Upper lobe of left lung (tissue), 6 donors: ENCODE results near the gene CNN1. TPM values are rescaled to one million over a fixed set of nuclear protein-coding genes. Genes with fewer than 3 reads are reported as not detected.
A peak's percentile ranks its signal among the peaks of the same experiment; 100 is the strongest.

ENCODE experiments used
- ATAC-seq, 2 donors: fragments of 200-7000 bp; cut with Tn5 transposase; one replicate each; pipeline ENCODE4 v1.9.1; 2022; ENCODE audit warnings: mild to moderate bottlenecking in 2 of 2, moderate library complexity in 2 of 2; ENCODE audit not compliant: low FRiP score in 2 of 2
- DNase-seq, 2 donors: peaks; one replicate each; pipeline ENCODE4 v3.0.0-alpha.2; 2019 to 2020
- H3K27ac ChIP-seq, 4 donors: fragments of 200-600 bp; sonication (generic); one replicate each; pipeline ENCODE4 v1.5.1; 2016 to 2019
- H3K27me3 ChIP-seq, 4 donors: fragments of 200-600 bp; sonication (generic); one replicate each; pipeline ENCODE4 v1.5.1; 2017 to 2019
- H3K36me3 ChIP-seq, 4 donors: fragments of 200-600 bp; sonication (generic); one replicate each; pipeline ENCODE4 v1.5.1; 2016 to 2019
- H3K4me1 ChIP-seq, 4 donors: fragments of 200-600 bp; sonication (generic); one replicate each; pipeline ENCODE4 v1.5.1; 2018 to 2019
- H3K4me3 ChIP-seq, 4 donors: fragments of 200-600 bp; sonication (generic); one replicate each; pipeline ENCODE4 v1.5.1; 2017 to 2019; ENCODE audit warnings: mild to moderate bottlenecking in 2 of 4, moderate library complexity in 1 of 4
- H3K9me3 ChIP-seq, 4 donors: fragments of 200-600 bp; sonication (generic); one replicate each; pipeline ENCODE4 v1.5.1; 2018 to 2019
- EP300 ChIP-seq, 4 donors: sonication (generic); formaldehyde crosslinking; IDR thresholded peaks; one replicate each; pipeline ENCODE4 v1.5.1; 2017; ENCODE audit warnings: antibody characterized with exemption in 4 of 4, control low read depth in 2 of 4
- POLR2A ChIP-seq, 4 donors: fragments of 450-650 bp; IDR thresholded peaks; one replicate each; pipeline ENCODE4 v1.5.1; 2016 to 2017; ENCODE audit warnings: antibody characterized with exemption in 4 of 4, mild to moderate bottlenecking in 2 of 4
- POLR2AphosphoS5 ChIP-seq, 2 donors: sonication (generic); formaldehyde crosslinking; IDR thresholded peaks; one replicate each; pipeline ENCODE4 v1.5.1; 2017; ENCODE audit warnings: antibody characterized with exemption in 2 of 2
- WGBS, 2 donors: methylation state at CpG; one replicate each; pipeline ENCODE4 v1.1.5; 2017 to 2018; 5-methylcytosine and 5-hydroxymethylcytosine counted together
- total RNA-seq, 6 donors: library from RNA; depleted of rRNA in 4 of 6; stranded (reverse); fragments of >200 nt in 4 of 6; gene quantifications; one replicate each; pipeline versions ENCODE4 v1.1.0 to v1.2.1, GENCODE V29; 2016 to 2021
- TF ChIP-seq, protein P1 (sequence below), 6 experiments: fragments of 450-650 bp in 4 of 6; fragments of 200-600 bp in 2 of 6; sonication (generic) in 2 of 6; IDR thresholded peaks; one replicate each; pipeline ENCODE4 v1.5.1; 2016 to 2019; ENCODE audit warnings: antibody characterized with exemption in 6 of 6
- donor health status: DM: no; HTN: no; CAD: no; lungs with moderate emphysema.
- donor health status: DM: no; HTN: yes; CAD: no; lungs with severe emphysema.

Gene CNN1
- total RNA-seq = 10 to 100 TPM in 5 of 6 donors, 1 to 10 TPM in 1; 3.1 to 47.9 (median 20.7) TPM

DNA sequence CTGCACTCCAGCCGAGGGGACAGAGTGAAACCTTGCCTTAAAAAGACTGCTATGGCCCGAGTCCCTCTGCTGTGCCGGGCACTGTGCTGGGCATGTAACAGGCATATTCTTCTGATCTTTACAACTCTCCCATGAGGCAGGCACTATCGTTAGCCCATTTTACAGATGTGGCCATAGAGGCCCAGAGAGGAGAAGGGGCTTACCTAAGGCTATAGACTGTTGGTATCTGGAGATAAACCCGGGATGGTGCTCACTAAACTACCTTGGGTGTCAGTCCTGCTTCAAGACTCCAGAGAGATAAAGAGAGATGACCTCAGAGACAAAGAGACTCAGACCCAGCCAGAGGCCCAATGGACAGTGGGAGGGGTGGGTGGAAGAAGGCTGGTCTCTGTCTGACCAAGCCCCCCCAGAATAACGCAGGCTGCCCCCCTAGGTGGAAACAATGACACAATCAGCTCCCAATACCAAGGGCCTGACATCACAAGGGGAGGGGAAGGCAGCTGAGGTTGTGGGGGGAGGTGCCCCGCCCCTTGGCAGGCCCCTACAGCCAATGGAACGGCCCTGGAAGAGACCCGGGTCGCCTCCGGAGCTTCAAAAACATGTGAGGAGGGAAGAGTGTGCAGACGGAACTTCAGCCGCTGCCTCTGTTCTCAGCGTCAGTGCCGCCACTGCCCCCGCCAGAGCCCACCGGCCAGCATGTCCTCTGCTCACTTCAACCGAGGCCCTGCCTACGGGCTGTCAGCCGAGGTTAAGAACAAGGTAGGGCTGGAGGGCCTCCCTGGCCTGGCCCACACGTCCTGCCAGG lies at the start of gene CNN1:
Gene CNN1, plus strand, starts transcription at position 620 of the 805 bp plus-strand sequence. Its CDS starts 77 bp downstream, at position 697.
- Histone ChIP-seq H3K27ac (peak within 1 kb of the TSS; percentile 6 to 77 (median 54)), H3K4me3 (peak within 1 kb of the TSS in 3 of 4 donors; percentile 20 to 40 (median 23)), H3K4me1 (peaks cover 10 to 16% (median 16%) of the 10 kb centered on the region in 4 donors), H3K36me3 (no peaks in the 10 kb centered on the region), H3K27me3 (peaks cover 0 to 13% (median 9%) of the 10 kb centered on the region in 4 donors), H3K9me3 (no peaks in the 10 kb centered on the region)
- 32 to 56% methylated on average over 6 to 20 of the region's 21 CpGs for WGBS, 2 donors
- DNase-seq = peak in 1 of 2 donors; percentile 71
- peak; percentile 7 to 86 for ATAC-seq
- TF ChIP-seq, protein P1, sequence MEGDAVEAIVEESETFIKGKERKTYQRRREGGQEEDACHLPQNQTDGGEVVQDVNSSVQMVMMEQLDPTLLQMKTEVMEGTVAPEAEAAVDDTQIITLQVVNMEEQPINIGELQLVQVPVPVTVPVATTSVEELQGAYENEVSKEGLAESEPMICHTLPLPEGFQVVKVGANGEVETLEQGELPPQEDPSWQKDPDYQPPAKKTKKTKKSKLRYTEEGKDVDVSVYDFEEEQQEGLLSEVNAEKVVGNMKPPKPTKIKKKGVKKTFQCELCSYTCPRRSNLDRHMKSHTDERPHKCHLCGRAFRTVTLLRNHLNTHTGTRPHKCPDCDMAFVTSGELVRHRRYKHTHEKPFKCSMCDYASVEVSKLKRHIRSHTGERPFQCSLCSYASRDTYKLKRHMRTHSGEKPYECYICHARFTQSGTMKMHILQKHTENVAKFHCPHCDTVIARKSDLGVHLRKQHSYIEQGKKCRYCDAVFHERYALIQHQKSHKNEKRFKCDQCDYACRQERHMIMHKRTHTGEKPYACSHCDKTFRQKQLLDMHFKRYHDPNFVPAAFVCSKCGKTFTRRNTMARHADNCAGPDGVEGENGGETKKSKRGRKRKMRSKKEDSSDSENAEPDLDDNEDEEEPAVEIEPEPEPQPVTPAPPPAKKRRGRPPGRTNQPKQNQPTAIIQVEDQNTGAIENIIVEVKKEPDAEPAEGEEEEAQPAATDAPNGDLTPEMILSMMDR (IDR thresholded peaks at IDR 0.05) = no peak

DNA sequence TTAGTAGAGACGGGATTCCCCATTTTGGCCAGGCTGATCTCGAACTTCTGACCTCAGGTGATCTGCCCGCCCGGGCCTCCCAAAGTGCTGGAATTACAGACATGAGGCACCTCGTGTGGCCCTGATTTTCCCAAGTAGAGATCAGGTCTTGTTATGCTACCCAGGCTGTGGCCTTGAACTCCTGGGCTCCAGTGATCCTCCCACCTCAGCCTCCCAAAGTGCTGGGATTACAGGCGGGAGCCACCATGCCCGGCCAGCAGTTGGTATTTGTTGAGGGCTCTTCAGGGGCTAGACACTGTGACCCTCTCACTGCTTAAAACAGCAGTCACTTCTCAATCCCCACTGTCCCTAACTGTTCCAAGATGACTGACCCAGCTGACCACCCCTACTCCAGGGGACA lies 49.3 kb upstream of the CNN1 start:
- peaks cover 0 to 49% (median 17%) of the 10 kb centered on the region in 4 donors for H3K36me3 ChIP-seq
- no peak for DNase-seq
- no peak overlapping the region for H3K4me3 ChIP-seq
- no peak for ATAC-seq
- no peak for TF ChIP-seq POLR2AphosphoS5 (IDR thresholded peaks at IDR 0.05)
- H3K27ac ChIP-seq = no peak overlapping the region
- H3K27me3 ChIP-seq = no peaks in the 10 kb centered on the region
- WGBS, 2 donors = 86 to 95% methylated on average over 7 of the region's 7 CpGs
- no peaks in the 10 kb centered on the region for H3K4me1 ChIP-seq
- H3K9me3 ChIP-seq = no peaks in the 10 kb centered on the region

DNA sequence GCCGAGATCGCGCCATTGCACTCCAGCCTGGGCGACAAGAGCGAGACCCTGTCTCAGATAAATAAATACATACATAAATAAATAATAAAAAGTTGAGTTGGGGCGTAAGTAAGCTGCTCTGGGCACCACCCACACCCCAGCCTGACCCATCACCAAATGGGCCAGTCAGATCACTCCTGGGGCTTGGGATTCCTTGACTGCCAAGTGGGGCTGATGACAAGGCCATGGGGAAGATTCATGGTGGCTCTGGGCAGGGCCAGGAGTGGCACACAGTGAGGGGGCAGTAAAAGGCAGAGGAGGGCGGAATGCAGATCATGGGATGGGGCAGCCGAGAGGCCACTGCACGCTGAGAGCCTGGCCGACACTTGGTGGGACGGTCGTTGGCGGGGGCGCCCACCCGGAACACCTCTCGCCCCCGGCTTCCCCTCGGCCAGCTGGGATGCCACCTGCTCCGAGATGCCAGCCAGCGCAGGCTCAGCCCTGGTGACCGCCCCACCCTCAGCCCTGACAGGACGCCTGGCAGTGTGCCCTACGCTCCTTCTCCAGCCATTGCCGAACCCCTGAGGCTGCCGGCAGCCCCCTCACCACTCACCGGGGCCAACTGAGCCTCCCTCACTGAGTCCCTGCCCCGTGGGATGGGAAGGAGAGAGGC lies 43.9 kb upstream of the CNN1 start:
- no peak overlapping the region for H3K27ac ChIP-seq
- no peaks in the 10 kb centered on the region for H3K27me3 ChIP-seq
- DNase-seq (peak in 1 of 2 donors; percentile 72), ATAC-seq (no peak)
- H3K4me3 ChIP-seq = no peak overlapping the region
- H3K4me1 ChIP-seq = no peaks in the 10 kb centered on the region
- 92 to 96% methylated on average over 16 to 27 of the region's 27 CpGs for WGBS, 2 donors
- H3K36me3 ChIP-seq = peaks cover 0 to 66% (median 28%) of the 10 kb centered on the region in 4 donors
- no peaks in the 10 kb centered on the region for H3K9me3 ChIP-seq
- TF ChIP-seq POLR2AphosphoS5 (IDR thresholded peaks at IDR 0.05) (no peak), POLR2A (IDR thresholded peaks at IDR 0.05) (no peak)
- TF ChIP-seq, protein P1 (IDR thresholded peaks at IDR 0.05) = no peak

DNA sequence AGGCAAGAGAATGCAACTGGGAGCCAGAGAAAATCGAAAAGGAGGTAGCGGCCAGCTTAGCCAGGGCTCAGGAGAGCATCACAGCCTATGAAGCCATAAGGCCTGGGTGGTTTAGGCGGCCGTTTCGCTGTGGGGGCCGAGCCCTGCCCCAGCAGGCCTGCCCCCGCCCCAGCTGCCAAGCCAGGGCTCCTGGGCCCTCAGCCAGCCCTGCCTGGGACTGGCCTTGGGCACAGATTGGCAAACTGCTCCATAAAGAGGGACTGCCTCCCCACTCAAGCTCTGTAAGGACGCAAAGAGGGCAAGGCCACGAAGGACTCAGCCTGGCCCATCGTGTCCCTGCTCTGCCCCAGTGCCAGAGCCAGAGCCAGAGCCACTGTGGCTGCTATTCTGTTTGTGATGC lies 43.2 kb upstream of the CNN1 start:
- 94 to 95% methylated on average over 6 to 10 of the region's 10 CpGs for WGBS, 2 donors
- ATAC-seq = no peak
- DNase-seq = no peak
- Histone ChIP-seq H3K9me3 (no peaks in the 10 kb centered on the region), H3K4me3 (no peak overlapping the region), H3K36me3 (peaks cover 0 to 58% (median 28%) of the 10 kb centered on the region in 4 donors), H3K4me1 (no peaks in the 10 kb centered on the region), H3K27ac (no peak overlapping the region), H3K27me3 (no peaks in the 10 kb centered on the region)
- TF ChIP-seq EP300 (IDR thresholded peaks at IDR 0.05) (no peak), POLR2AphosphoS5 (IDR thresholded peaks at IDR 0.05) (no peak), POLR2A (IDR thresholded peaks at IDR 0.05) (no peak)
- TF ChIP-seq, protein P1 (IDR thresholded peaks at IDR 0.05) = no peak

DNA sequence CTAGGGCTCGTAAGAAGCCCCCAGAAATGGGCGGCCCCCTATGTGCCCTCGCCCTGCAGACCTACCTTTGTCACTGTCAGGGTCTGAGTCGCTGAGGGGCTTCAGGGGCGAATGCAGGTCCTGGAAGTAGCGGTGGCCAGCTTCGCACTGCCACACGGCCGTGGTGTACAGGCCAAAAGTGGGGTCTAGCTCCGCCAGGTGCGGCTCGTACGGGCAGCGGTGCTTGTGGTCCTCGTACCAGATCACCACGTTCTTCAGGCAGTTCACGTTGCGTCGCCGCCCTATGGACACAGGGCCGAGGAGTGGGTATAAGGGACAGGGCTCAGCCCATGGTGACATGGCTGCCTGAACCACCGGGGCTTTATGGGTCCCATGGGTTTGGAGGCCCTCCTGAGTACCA lies 42.8 kb upstream of the CNN1 start:
- WGBS, 2 donors = 95% methylated on average over 22 of the region's 22 CpGs; no CpG with 5 or more reads in 1 of the 2 donors
- no peaks in the 10 kb centered on the region for H3K27me3 ChIP-seq
- DNase-seq (peak in 1 of 2 donors; percentile 78), ATAC-seq (no peak)
- no peak for TF ChIP-seq POLR2A (IDR thresholded peaks at IDR 0.05)
- TF ChIP-seq EP300 (IDR thresholded peaks at IDR 0.05) = no peak
- TF ChIP-seq, protein P1 (IDR thresholded peaks at IDR 0.05) = no peak
- no peak for TF ChIP-seq POLR2AphosphoS5 (IDR thresholded peaks at IDR 0.05)
- no peak overlapping the region for H3K4me3 ChIP-seq
- H3K36me3 ChIP-seq = peaks cover 0 to 54% (median 28%) of the 10 kb centered on the region in 4 donors
- no peaks in the 10 kb centered on the region for H3K9me3 ChIP-seq
- no peak overlapping the region for H3K27ac ChIP-seq
- H3K4me1 ChIP-seq = no peaks in the 10 kb centered on the region
